HT1080 (cell line): ENCODE results near the gene PRPF31. TPM values are rescaled to one million over a fixed set of nuclear protein-coding genes. Genes with fewer than 3 reads are reported as not detected.

Experiments used
- DNase-seq: peaks from one replicate; pipeline ENCODE4 v3.0.0-alpha.2; 2015; ENCODE audit warnings: low read depth
- total RNA-seq: library from RNA; depleted of rRNA; stranded (reverse); fragments of >200 nt; shearing (Covaris generic); gene quantifications from 2 replicates; pipeline ENCODE4 v1.2.3, GENCODE V29; 2014

Gene PRPF31
- total RNA-seq, 1 experiment from 2014 or later = 104 TPM

- no peak for DNase-seq
Measured at GRCh38 chr19:54138489-54139256, 23.1 kb downstream of the PRPF31 start.

GRCh38 chr19:54141356-54141755, 25.8 kb downstream of the PRPF31 start:
- DNase-seq = no peak

- no peak for DNase-seq
Measured at GRCh38 chr19:54142166-54142780, 26.7 kb downstream of the PRPF31 start.

- no peak for DNase-seq
Measured at GRCh38 chr19:54145541-54146158, 30.1 kb downstream of the PRPF31 start.

GRCh38 chr19:54147676-54148075, 32.1 kb downstream of the PRPF31 start:
- DNase-seq = no peak

- no peak for DNase-seq
Measured at GRCh38 chr19:54148158-54148557, 32.6 kb downstream of the PRPF31 start.

GRCh38 chr19:54149021-54149812, 33.7 kb downstream of the PRPF31 start:
- no peak for DNase-seq

GRCh38 chr19:54151362-54152035, 35.9 kb downstream of the PRPF31 start:
- DNase-seq = no peak

- DNase-seq = no peak
Measured at GRCh38 chr19:54152267-54152666, 36.7 kb downstream of the PRPF31 start.

- no peak for DNase-seq
Measured at GRCh38 chr19:54152878-54153524, 37.4 kb downstream of the PRPF31 start.

- no peak for DNase-seq
Measured at GRCh38 chr19:54153731-54154326, 38.3 kb downstream of the PRPF31 start.

GRCh38 chr19:54154603-54155345, 39.2 kb downstream of the PRPF31 start:
- DNase-seq = no peak

GRCh38 chr19:54155694-54156093, 40.1 kb downstream of the PRPF31 start:
- DNase-seq = no peak

- DNase-seq = no peak
Measured at GRCh38 chr19:54156490-54156889, 40.9 kb downstream of the PRPF31 start.

GRCh38 chr19:54156953-54157352, 41.4 kb downstream of the PRPF31 start:
- no peak for DNase-seq

- DNase-seq = no peak
Measured at GRCh38 chr19:54158812-54159351, 43.3 kb downstream of the PRPF31 start.

- peak; percentile 100 for DNase-seq
Measured at GRCh38 chr19:54159352-54160181, 44.0 kb downstream of the PRPF31 start, which contains the start of gene LENG1. Gene LENG1 (minus strand): TSS chr19:54159721. CDS start chr19:54159695, 26 bp downstream.

GRCh38 chr19:54160182-54160811, 44.7 kb downstream of the PRPF31 start:
- no peak for DNase-seq
